CD4-positive, alpha-beta T cell (primary cell): ENCODE results near the gene ZNF48. TPM values are rescaled to one million over a fixed set of nuclear protein-coding genes. Genes with fewer than 3 reads are reported as not detected.

Source experiments
- ATAC-seq: fragments of 200-7000 bp; cut with Tn5 transposase; one replicate; pipeline ENCODE4 v1.10.0; 2022; ENCODE audit warnings: mild to moderate bottlenecking; ENCODE audit not compliant: poor library complexity
- CTCF ChIA-PET: fragments of 350-600 bp; sonication (Branson Sonifier 250); formaldehyde crosslinking; loops from one replicate; lab custom pipeline; 2021; ENCODE audit warnings: antibody characterized with exemption, inconsistent platforms; lab: Charles Lee
- POLR2A ChIA-PET: fragments of 350-600 bp; sonication (Branson Sonifier 250); formaldehyde crosslinking; loops from one replicate; lab custom pipeline; 2021; ENCODE audit warnings: antibody characterized with exemption, inconsistent platforms; lab: Charles Lee
- DNase-seq, 14 experiments: peaks; one replicate each; pipeline ENCODE4 v3.0.0-alpha.2; 2013 to 2020; ENCODE audit warnings: mixed read lengths in 2 of 14
- H3K27ac ChIP-seq, 2 donors: one replicate each; pipeline versions ENCODE4 v1.5.1 to v1.7.0; 2013; ENCODE audit warnings: low read length in 2 of 2, low read depth in 1 of 2, mild to moderate bottlenecking in 1 of 2
- H3K27me3 ChIP-seq, 2 experiments: 1 replicate in 1 of 2; 2 replicates in 1 of 2; pipeline versions ENCODE4 v1.6.1 to v1.7.0; 2013; ENCODE audit warnings: low read length in 2 of 2, control low read depth in 1 of 2, mild to moderate bottlenecking in 1 of 2, moderate library complexity in 1 of 2; ENCODE audit not compliant: insufficient read depth in 2 of 2, control insufficient read depth in 1 of 2
- H3K36me3 ChIP-seq: one replicate; pipeline ENCODE4 v1.6.1; 2013; ENCODE audit warnings: low read length, control low read depth; ENCODE audit not compliant: insufficient read depth
- H3K4me1 ChIP-seq: one replicate; pipeline ENCODE4 v1.6.1; 2013; ENCODE audit warnings: low read length, control low read depth; ENCODE audit not compliant: insufficient read depth
- H3K4me3 ChIP-seq: one replicate; pipeline ENCODE4 v1.5.1; 2013; ENCODE audit warnings: mild to moderate bottlenecking, low read length, moderate library complexity
- H3K9me3 ChIP-seq, 2 experiments: 1 replicate in 1 of 2; 2 replicates in 1 of 2; pipeline versions ENCODE4 v1.6.1 to v1.7.0; 2013; ENCODE audit warnings: low read length in 2 of 2, mild to moderate bottlenecking in 2 of 2, control low read depth in 1 of 2, moderate library complexity in 1 of 2; ENCODE audit not compliant: control insufficient read depth in 1 of 2, insufficient read depth in 1 of 2
- H3K27ac Mint-ChIP-seq: one replicate; pipeline ENCODE4 v1.8.0; 2020; ENCODE audit warnings: mixed read lengths
- H3K27me3 Mint-ChIP-seq: one replicate; pipeline ENCODE4 v1.8.0; 2021; ENCODE audit warnings: mixed read lengths
- H3K36me3 Mint-ChIP-seq: one replicate; pipeline ENCODE4 v1.8.0; 2021; ENCODE audit warnings: low read depth, mixed read lengths
- H3K4me1 Mint-ChIP-seq: one replicate; pipeline ENCODE4 v1.8.0; 2021; ENCODE audit warnings: low read depth, mixed read lengths
- H3K4me3 Mint-ChIP-seq: one replicate; pipeline ENCODE4 v1.8.0; 2020; ENCODE audit warnings: mild to moderate bottlenecking, mixed read lengths
- H3K9me3 Mint-ChIP-seq: one replicate; pipeline ENCODE4 v1.8.0; 2020; ENCODE audit warnings: mixed read lengths
- CTCF ChIP-seq: fragments of 200-600 bp; IDR thresholded peaks from one replicate; pipeline ENCODE4 v1.8.0; 2022; ENCODE audit warnings: antibody characterized with exemption, mild to moderate bottlenecking
- intact Hi-C, 2 experiments: fragments of 100-400 bp; cut with DNase I in 1 of 2; cut with micrococcal nuclease in 1 of 2; formaldehyde crosslinking; loops; one replicate each; pipeline versions ENCODE4 v1.15.1 to v1.9.0; 2023 to 2025; cut with DNase I, micrococcal nuclease
- total RNA-seq, 174 experiments: library from RNA in 2 of 174; stranded (reverse) in 2 of 174; gene quantifications; one replicate each; pipeline ENCODE4 v1.2.3 and lab custom pipeline; 2021 to 2026

The ZNF48 gene
- total RNA-seq, 2 experiments from 2014 or later = 3.4 to 3.5 TPM

GRCh38 chr16:30348929-30349328 is 46.3 kb upstream of the ZNF48 start:
- no peak for TF ChIP-seq CTCF

GRCh38 chr16:30349675-30350074 is 45.5 kb upstream of the ZNF48 start:
- H3K36me3 ChIP-seq = peaks cover 39% of the 10 kb centered on the region
- Mint-ChIP-seq H3K27me3 (no peaks in the 10 kb centered on the region), H3K4me3 (no peak overlapping the region), H3K9me3 (no peaks in the 10 kb centered on the region), H3K4me1 (peaks cover 18% of the 10 kb centered on the region), H3K27ac (peak overlapping the region; percentile 17), H3K36me3 (peaks cover 52% of the 10 kb centered on the region)
- H3K27me3 ChIP-seq = no peaks in the 10 kb centered on the region
- TF ChIP-seq CTCF = no peak
- peaks cover 18% of the 10 kb centered on the region for H3K4me1 ChIP-seq
- DNase-seq = peak in 1 of 14 experiments; percentile 28
- H3K27ac ChIP-seq = no peak overlapping the region
- no peaks in the 10 kb centered on the region for H3K9me3 ChIP-seq
- intact Hi-C loops = loop anchor here (10.0 kb wide), 1 partner anchor 55 kb away; the partner anchor contains the start of gene ZNF771 (in 2 of the 2)
- CTCF ChIA-PET = no interaction called here
- POLR2A ChIA-PET = no interaction called here
- no peak for ATAC-seq
- no peak overlapping the region for H3K4me3 ChIP-seq

More at GRCh38 chr16:30348929-30349328, 46.3 kb upstream of the ZNF48 start:
- H3K4me3 ChIP-seq = no peak overlapping the region
- no peak for DNase-seq
- no peaks in the 10 kb centered on the region for H3K27me3 ChIP-seq
- peaks cover 38% of the 10 kb centered on the region for H3K36me3 ChIP-seq
- H3K27ac ChIP-seq = no peak overlapping the region
- H3K4me1 ChIP-seq = peaks cover 11% of the 10 kb centered on the region
- peaks cover 46% of the 10 kb centered on the region for H3K36me3 Mint-ChIP-seq
- ATAC-seq = no peak
- no peaks in the 10 kb centered on the region for H3K27me3 Mint-ChIP-seq
- CTCF ChIA-PET = no interaction called here
- H3K27ac Mint-ChIP-seq = no peak overlapping the region
- POLR2A ChIA-PET = no interaction called here
- H3K4me3 Mint-ChIP-seq = no peak overlapping the region
- no peaks in the 10 kb centered on the region for H3K9me3 ChIP-seq
- H3K4me1 Mint-ChIP-seq = peaks cover 11% of the 10 kb centered on the region
- no peaks in the 10 kb centered on the region for H3K9me3 Mint-ChIP-seq
- intact Hi-C loops = no loop called here

- no peaks in the 10 kb centered on the region for H3K9me3 Mint-ChIP-seq
- Histone ChIP-seq H3K4me3 (no peak overlapping the region), H3K9me3 (no peaks in the 10 kb centered on the region), H3K4me1 (peaks cover 21% of the 10 kb centered on the region), H3K27ac (no peak overlapping the region), H3K27me3 (no peaks in the 10 kb centered on the region), H3K36me3 (peaks cover 39% of the 10 kb centered on the region)
- DNase-seq = peak in 1 of 14 experiments; percentile 65
- no peak for TF ChIP-seq CTCF
- CTCF ChIA-PET = no interaction called here
- H3K4me3 Mint-ChIP-seq = peak overlapping the region; percentile 54
- H3K36me3 Mint-ChIP-seq = peaks cover 58% of the 10 kb centered on the region
- POLR2A ChIA-PET = no interaction called here
- H3K27me3 Mint-ChIP-seq = no peaks in the 10 kb centered on the region
- H3K27ac Mint-ChIP-seq = peak overlapping the region; percentile 63
- intact Hi-C loops = loop anchor here (10.0 kb wide), 1 partner anchor 54 kb away; the partner anchor contains the start of gene ZNF771 (in 2 of the 2)
- peaks cover 23% of the 10 kb centered on the region for H3K4me1 Mint-ChIP-seq
- no peak for ATAC-seq
Measured at GRCh38 chr16:30350134-30350871, 44.9 kb upstream of the ZNF48 start.
